Spleen (tissue), 13 donors: ENCODE measurements around the gene ZSCAN5A. TPM values are rescaled to one million over a fixed set of nuclear protein-coding genes. Genes with fewer than 3 reads are reported as not detected.

ENCODE experiments used
- DNase-seq: peaks from one replicate; pipeline ENCODE4 v3.0.0-alpha.2; 2020
- H3K27ac ChIP-seq, 8 donors: fragments of 200-600 bp; sonication (generic) in 7 of 8; 1 replicate in 4 of 8; 2 replicates in 4 of 8; pipeline versions ENCODE4 v1.5.0 to v1.8.0; 2016 to 2021; ENCODE audit warnings: inconsistent platforms in 4 of 8, mild to moderate bottlenecking in 4 of 8, moderate library complexity in 1 of 8
- H3K27me3 ChIP-seq, 7 donors: fragments of 200-600 bp; sonication (generic) in 6 of 7; replicated peaks in 1 of 7; 1 replicate in 4 of 7; 2 replicates in 3 of 7; pipeline versions ENCODE4 v1.5.0 to v1.8.0; 2016 to 2021; ENCODE audit warnings: inconsistent platforms in 3 of 7, mild to moderate bottlenecking in 1 of 7
- H3K36me3 ChIP-seq, 6 donors: fragments of 200-600 bp; sonication (generic) in 5 of 6; 1 replicate in 4 of 6; 2 replicates in 2 of 6; pipeline versions ENCODE4 v1.5.0 to v1.8.0; 2016 to 2021; ENCODE audit warnings: inconsistent platforms in 2 of 6
- H3K4me1 ChIP-seq, 6 donors: fragments of 200-600 bp; sonication (generic) in 5 of 6; 1 replicate in 3 of 6; 2 replicates in 3 of 6; pipeline versions ENCODE4 v1.5.0 to v1.8.0; 2016 to 2021; ENCODE audit warnings: inconsistent platforms in 3 of 6
- H3K4me3 ChIP-seq, 8 donors: fragments of 200-600 bp; sonication (generic) in 7 of 8; 1 replicate in 4 of 8; 2 replicates in 4 of 8; pipeline versions ENCODE4 v1.5.0 to v1.8.0; 2016 to 2021; ENCODE audit warnings: inconsistent platforms in 4 of 8, mild to moderate bottlenecking in 4 of 8, moderate library complexity in 2 of 8
- H3K9me3 ChIP-seq, 8 donors: fragments of 200-600 bp; sonication (generic) in 7 of 8; 1 replicate in 4 of 8; 2 replicates in 4 of 8; pipeline versions ENCODE4 v1.5.0 to v1.8.0; 2016 to 2021; ENCODE audit warnings: inconsistent platforms in 4 of 8
- POLR2A ChIP-seq, 3 donors: fragments of 450-650 bp; IDR thresholded peaks; one replicate each; pipeline ENCODE4 v1.5.1; 2017; ENCODE audit warnings: antibody characterized with exemption in 3 of 3, mild to moderate bottlenecking in 1 of 3
- POLR2AphosphoS5 ChIP-seq, 3 donors: sonication (generic); formaldehyde crosslinking; IDR thresholded peaks; one replicate each; pipeline ENCODE4 v1.5.1; 2017; ENCODE audit warnings: antibody characterized with exemption in 3 of 3
- WGBS, 5 donors: extraction: QIAGEN DNeasy Blood & Tissue Kit in 3 of 5; methylation state at CpG; one replicate each; pipeline versions ENCODE4 v1.1.5 to v1.1.7; 2013 to 2018; 5-methylcytosine and 5-hydroxymethylcytosine counted together
- intact Hi-C: fragments of 100-400 bp; cut with DNase I; formaldehyde crosslinking; loops from one replicate; pipeline ENCODE4 v1.15.0; 2023; ENCODE audit warnings: low total_unique reads
- long read RNA-seq, 2 donors: transcript quantifications; one replicate each; lab custom pipeline, GENCODE V29; 2026
- polyA plus RNA-seq, 3 donors: library from polyadenylated mRNA; stranded (reverse); fragments of 200-250 nt; gene quantifications; one replicate each; pipeline ENCODE4 v1.2.1, GENCODE V29; 2013
- total RNA-seq, 7 donors: library from RNA; depleted of rRNA in 3 of 7; stranded (reverse); fragments of >200 nt in 3 of 7; fragmentation: NEBNext Ultra II Directional in 4 of 7; extraction: Animal tissue kit (Norgen Biotek cat#: 25700) in 4 of 7; gene quantifications; one replicate each; pipeline versions ENCODE4 v1.1.0 to v1.2.1, GENCODE V29; 2016 to 2021
- TF ChIP-seq, protein P1 (sequence below), 11 experiments: fragments of 200-600 bp in 7 of 11; fragments of 450-650 bp in 4 of 11; sonication (generic) in 4 of 11; IDR thresholded peaks in 8 of 11; conservative IDR thresholded peaks in 3 of 11; 1 replicate in 7 of 11; 2 replicates in 4 of 11; pipeline versions ENCODE4 v1.4.0 to v1.8.0; 2016 to 2021; ENCODE audit warnings: antibody characterized with exemption in 11 of 11, inconsistent platforms in 4 of 11, mild to moderate bottlenecking in 1 of 11
- donor health status: healthy with polysubstance abuse.
- donor health status: DM: no; HTN: no; CAD: no; lungs with moderate emphysema.
- donor health status: DM: no; HTN: no; CAD: no.
- donor health status: Bipolar disorder and iron deficiency.
- donor health status: healthy.
- donor health status: DM: no; HTN: no; CAD: no.
- donor health status: DM: yes; HTN: yes; CAD: no.

Gene ZSCAN5A, protein sequence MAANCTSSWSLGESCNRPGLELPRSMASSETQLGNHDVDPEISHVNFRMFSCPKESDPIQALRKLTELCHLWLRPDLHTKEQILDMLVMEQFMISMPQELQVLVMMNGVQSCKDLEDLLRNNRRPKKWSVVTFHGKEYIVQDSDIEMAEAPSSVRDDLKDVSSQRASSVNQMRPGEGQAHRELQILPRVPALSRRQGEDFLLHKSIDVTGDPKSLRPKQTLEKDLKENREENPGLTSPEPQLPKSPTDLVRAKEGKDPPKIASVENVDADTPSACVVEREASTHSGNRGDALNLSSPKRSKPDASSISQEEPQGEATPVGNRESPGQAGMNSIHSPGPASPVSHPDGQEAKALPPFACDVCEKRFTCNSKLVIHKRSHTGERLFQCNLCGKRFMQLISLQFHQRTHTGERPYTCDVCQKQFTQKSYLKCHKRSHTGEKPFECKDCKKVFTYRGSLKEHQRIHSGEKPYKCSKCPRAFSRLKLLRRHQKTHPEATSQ
- total RNA-seq (10 to 100 TPM in 4 of 7 donors, 1 to 10 TPM in 3; 5.6 to 18.7 (median 11.4) TPM), polyA plus RNA-seq (1 to 10 TPM; 3.4 to 4.9 (median 4.4) TPM)
- long read RNA-seq, donor 1: 0 reads
- long read RNA-seq, donor 2, partial matches to known transcripts: 0 of 1 reads
- long read RNA-seq, donor 2, other reads (novel, unspliced or antisense): 0 of 1 reads

DNA sequence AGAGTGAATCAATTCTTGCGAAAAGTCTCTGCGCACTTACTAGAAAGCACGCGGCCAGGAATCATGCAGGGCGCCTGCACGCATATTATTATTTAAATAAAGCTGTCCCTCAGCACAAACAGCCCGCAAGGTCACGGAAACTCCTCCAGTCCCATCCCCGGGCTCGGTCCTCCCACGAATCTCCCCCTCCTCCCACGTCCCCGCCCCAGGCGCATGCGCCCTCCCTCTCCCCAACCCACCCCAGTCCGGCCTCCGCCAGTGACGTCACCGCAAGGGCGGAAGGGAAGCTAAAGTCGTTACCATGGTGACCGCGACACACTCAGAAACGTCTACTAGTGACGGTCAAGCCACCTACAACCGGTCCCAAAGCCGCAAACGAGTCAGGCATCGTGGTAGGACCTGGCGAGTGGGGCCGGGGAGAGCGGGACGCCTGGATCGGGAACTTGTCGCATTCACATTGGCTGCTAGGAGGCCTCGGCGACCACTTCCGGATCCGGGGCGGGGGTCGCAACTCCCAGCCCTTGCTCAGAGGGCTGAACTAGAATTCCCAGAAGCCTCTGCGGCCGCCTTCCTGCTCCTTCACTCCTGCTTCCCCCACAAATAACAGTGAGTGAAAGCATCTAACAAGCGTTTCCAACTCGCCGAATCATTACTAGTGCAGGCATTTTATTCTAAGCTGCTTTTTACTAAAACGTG is at the start of gene ZSCAN5A:
ZSCAN5A (minus strand) TSS at position 459 of the 696 bp plus-strand sequence. CDS start 89,793 bp downstream, outside the sequence.
- Histone ChIP-seq H3K4me1 (peaks cover 9 to 58% (median 29%) of the 10 kb centered on the region in 6 donors), H3K36me3 (peaks cover 0 to 28% (median 9%) of the 10 kb centered on the region in 6 donors), H3K4me3 (peak within 1 kb of the TSS; percentile 68 to 94 (median 88)), H3K27me3 (no peaks in the 10 kb centered on the region), H3K9me3 (no peaks in the 10 kb centered on the region), H3K27ac (peak within 1 kb of the TSS; percentile 90 to 98 (median 96))
- WGBS, 5 donors: 0 to 1% (median 1%) methylated on average over 46 to 47 of the region's 47 CpGs
- TF ChIP-seq POLR2AphosphoS5 (IDR thresholded peaks at IDR 0.05) (peak; percentile 84 to 90 (median 87)), POLR2A (IDR thresholded peaks at IDR 0.05) (no peak)
- TF ChIP-seq, protein P1, sequence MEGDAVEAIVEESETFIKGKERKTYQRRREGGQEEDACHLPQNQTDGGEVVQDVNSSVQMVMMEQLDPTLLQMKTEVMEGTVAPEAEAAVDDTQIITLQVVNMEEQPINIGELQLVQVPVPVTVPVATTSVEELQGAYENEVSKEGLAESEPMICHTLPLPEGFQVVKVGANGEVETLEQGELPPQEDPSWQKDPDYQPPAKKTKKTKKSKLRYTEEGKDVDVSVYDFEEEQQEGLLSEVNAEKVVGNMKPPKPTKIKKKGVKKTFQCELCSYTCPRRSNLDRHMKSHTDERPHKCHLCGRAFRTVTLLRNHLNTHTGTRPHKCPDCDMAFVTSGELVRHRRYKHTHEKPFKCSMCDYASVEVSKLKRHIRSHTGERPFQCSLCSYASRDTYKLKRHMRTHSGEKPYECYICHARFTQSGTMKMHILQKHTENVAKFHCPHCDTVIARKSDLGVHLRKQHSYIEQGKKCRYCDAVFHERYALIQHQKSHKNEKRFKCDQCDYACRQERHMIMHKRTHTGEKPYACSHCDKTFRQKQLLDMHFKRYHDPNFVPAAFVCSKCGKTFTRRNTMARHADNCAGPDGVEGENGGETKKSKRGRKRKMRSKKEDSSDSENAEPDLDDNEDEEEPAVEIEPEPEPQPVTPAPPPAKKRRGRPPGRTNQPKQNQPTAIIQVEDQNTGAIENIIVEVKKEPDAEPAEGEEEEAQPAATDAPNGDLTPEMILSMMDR (IDR thresholded peaks at IDR 0.05 in 8 of 11, conservative IDR thresholded peaks at IDR 0.05 in 3 of 11): peak in 1 of 11 experiments; percentile 20
- DNase-seq: peak; percentile 100
- intact Hi-C loops: no loop called here

DNA sequence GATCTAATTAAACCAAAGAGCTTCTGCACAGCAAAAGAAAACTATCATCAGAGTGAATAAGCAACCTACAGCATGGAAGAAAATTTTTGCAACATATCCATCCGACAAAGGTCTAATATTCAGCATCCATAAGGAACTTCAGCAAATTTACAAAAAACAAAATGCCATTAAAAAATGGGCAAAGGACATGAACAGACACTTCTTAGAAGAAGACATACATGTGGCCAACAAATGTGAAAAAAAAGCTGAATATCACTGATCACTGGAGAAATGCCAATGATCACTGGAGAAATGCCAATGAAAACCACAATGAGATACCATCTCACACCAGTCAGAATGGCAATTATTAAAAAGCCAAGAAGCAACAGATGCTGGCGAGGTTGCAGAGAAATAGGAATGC is 46.2 kb upstream of the ZSCAN5A start:
- WGBS, 5 donors: 86 to 94% (median 87%) methylated on average over 2 of the region's 2 CpGs
- peaks cover 6 to 79% (median 72%) of the 10 kb centered on the region in 8 donors for H3K9me3 ChIP-seq
- TF ChIP-seq POLR2A (IDR thresholded peaks at IDR 0.05): no peak
- TF ChIP-seq, protein P1 (IDR thresholded peaks at IDR 0.05 in 8 of 11, conservative IDR thresholded peaks at IDR 0.05 in 3 of 11): no peak
- no peak for TF ChIP-seq POLR2AphosphoS5 (IDR thresholded peaks at IDR 0.05)
- no peaks in the 10 kb centered on the region for H3K4me1 ChIP-seq
- no peak for DNase-seq
- intact Hi-C loops: no loop called here
- no peak overlapping the region for H3K4me3 ChIP-seq
- peaks cover 0 to 8% (median 0%) of the 10 kb centered on the region in 6 donors for H3K36me3 ChIP-seq
- no peak overlapping the region for H3K27ac ChIP-seq
- H3K27me3 ChIP-seq: no peaks in the 10 kb centered on the region

DNA sequence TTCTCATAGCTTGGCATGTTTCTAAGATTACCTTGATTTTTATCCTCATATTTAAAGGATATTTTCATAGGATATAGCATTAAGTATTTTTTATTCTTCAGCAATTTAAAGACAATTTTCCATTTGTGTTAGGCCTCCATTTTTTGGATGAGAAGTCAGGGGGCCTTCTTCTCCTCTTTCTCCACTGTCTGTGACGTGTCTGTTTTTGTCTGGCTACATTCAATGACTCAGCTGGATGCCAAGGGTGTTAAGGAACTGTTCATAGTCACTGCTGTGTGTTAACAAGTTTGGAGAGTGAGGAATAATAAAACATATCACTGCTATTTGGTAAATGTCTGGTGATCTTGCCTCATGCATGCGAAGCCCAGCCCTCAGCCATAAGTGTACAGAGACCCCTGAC is 42.3 kb upstream of the ZSCAN5A start:
- 80 to 94% (median 89%) methylated on average over 2 of the region's 2 CpGs for WGBS, 5 donors
- H3K27ac ChIP-seq: no peak overlapping the region
- H3K4me1 ChIP-seq: no peaks in the 10 kb centered on the region
- intact Hi-C loops: no loop called here
- no peaks in the 10 kb centered on the region for H3K27me3 ChIP-seq
- peaks cover 3 to 40% (median 34%) of the 10 kb centered on the region in 8 donors for H3K9me3 ChIP-seq
- TF ChIP-seq POLR2AphosphoS5 (IDR thresholded peaks at IDR 0.05) (no peak), POLR2A (IDR thresholded peaks at IDR 0.05) (no peak)
- TF ChIP-seq, protein P1 (IDR thresholded peaks at IDR 0.05 in 8 of 11, conservative IDR thresholded peaks at IDR 0.05 in 3 of 11): no peak
- peaks cover 0 to 8% (median 0%) of the 10 kb centered on the region in 6 donors for H3K36me3 ChIP-seq
- no peak for DNase-seq
- H3K4me3 ChIP-seq: no peak overlapping the region
